ENCODE measurements around the gene BTBD9. TPM values are rescaled to one million over a fixed set of nuclear protein-coding genes. Genes with fewer than 3 reads are reported as not detected.

The BTBD9 gene
- total RNA-seq, 4 donors from 2014 or later = 5.5 to 14.1 (median 6.3) TPM

DNA sequence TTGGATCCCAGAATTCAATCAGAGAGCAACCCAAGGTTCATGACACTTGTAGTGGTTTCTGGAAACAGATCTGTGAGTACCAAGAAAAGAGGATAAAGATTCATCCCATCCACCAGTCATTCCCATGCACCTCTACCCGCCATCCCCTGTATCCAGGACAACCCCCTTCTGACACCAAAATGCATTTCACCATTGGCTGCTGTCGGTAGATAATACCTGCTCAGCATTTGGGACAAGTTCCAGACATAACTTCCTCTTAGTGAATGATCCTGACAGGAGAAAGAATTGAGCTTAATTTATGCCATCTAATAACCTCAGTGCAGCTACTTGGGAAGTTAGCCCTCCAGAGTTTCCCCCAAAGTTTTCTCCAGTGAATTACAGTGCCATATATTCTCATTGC lies 491.1 kb downstream of the BTBD9 start:
- ATAC-seq (no peak), DNase-seq (no peak)
- intact Hi-C loops (cut with DNase I; ENCODE audit: low total_unique reads) (no loop called here), in situ Hi-C loops (cut with MboI; ENCODE audit: low sequenced_read_pairs in 4 of 4) (no loop called here)
- Histone ChIP-seq H3K27me3 (no peaks in the 10 kb centered on the region), H3K36me3 (no peaks in the 10 kb centered on the region), H3K4me3 (no peak overlapping the region), H3K27ac (no peak overlapping the region), H3K4me1 (peaks cover 0 to 11% of the 10 kb centered on the region in 2 donors), H3K9me3 (no peaks in the 10 kb centered on the region)
- TF ChIP-seq CTCF (IDR thresholded peaks at IDR 0.05 in 4 of 5, conservative IDR thresholded peaks at IDR 0.05 in 1 of 5) = no peak
- TF ChIP-seq POLR2A (IDR thresholded peaks at IDR 0.05) = no peak

DNA sequence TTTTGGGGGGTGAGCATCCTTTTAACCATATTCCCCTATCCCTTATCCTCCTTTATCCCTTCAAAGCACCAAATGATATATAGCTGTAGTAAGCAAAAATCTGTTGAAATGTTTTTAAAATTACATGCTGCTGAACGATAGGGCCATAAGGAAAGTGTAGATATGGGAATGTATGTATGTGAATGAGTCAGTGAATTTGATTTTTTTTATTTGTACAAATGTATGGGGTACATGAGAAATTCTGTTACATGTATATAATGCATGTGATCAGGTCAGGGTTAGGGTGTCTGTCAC lies 493.0 kb downstream of the BTBD9 start:
- Histone ChIP-seq H3K27ac (no peak overlapping the region), H3K4me1 (peaks cover 0 to 11% of the 10 kb centered on the region in 2 donors), H3K36me3 (no peaks in the 10 kb centered on the region), H3K9me3 (no peaks in the 10 kb centered on the region), H3K27me3 (no peaks in the 10 kb centered on the region), H3K4me3 (no peak overlapping the region)
- DNase-seq (no peak), ATAC-seq (no peak)
- intact Hi-C loops (cut with DNase I; ENCODE audit: low total_unique reads) = no loop called here
- in situ Hi-C loops (cut with MboI; ENCODE audit: low sequenced_read_pairs in 4 of 4) = no loop called here
- TF ChIP-seq POLR2A (IDR thresholded peaks at IDR 0.05) (no peak), CTCF (IDR thresholded peaks at IDR 0.05 in 4 of 5, conservative IDR thresholded peaks at IDR 0.05 in 1 of 5) (no peak)

- no peak for DNase-seq
- Histone ChIP-seq H3K4me1 (peaks cover 0 to 11% of the 10 kb centered on the region in 2 donors), H3K27ac (no peak overlapping the region), H3K9me3 (no peaks in the 10 kb centered on the region), H3K36me3 (no peaks in the 10 kb centered on the region), H3K4me3 (no peak overlapping the region), H3K27me3 (no peaks in the 10 kb centered on the region)
- TF ChIP-seq CTCF (IDR thresholded peaks at IDR 0.05 in 4 of 5, conservative IDR thresholded peaks at IDR 0.05 in 1 of 5) (no peak), POLR2A (IDR thresholded peaks at IDR 0.05) (no peak)
- intact Hi-C loops (cut with DNase I; ENCODE audit: low total_unique reads) (no loop called here), in situ Hi-C loops (cut with MboI; ENCODE audit: low sequenced_read_pairs in 4 of 4) (no loop called here)
- no peak for ATAC-seq
Measured at GRCh38 chr6:38146021-38146733, 493.6 kb downstream of the BTBD9 start.

DNA sequence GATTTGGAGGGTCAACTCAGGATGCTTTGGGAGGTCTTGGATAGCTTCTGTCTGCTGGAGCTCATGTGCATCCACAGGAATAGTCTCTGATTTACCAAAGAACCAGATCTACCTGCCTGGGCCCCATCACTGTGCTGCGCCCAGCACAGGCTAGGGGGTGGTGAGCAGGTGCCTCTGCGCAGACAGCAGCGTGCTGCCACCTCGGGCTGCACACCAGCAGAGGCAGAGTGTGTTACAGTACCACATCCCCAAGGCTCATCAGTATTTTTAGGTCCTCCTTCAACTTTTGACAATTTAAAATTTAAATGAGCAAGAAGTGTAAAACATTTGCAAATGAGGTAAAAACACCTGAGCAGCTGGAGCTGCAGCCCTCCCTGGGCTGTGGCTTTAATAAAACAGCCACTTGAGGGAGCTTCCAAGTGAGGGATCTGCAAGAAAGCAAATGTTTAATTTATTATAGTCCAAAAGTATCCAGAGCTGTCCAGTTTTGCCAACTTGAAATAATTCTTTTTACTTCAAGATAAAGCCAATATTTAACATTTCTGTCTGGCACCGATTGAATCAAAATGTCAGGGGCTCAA lies 495.3 kb downstream of the BTBD9 start:
- Histone ChIP-seq H3K27ac (no peak overlapping the region), H3K4me3 (no peak overlapping the region), H3K4me1 (peaks cover 0 to 11% of the 10 kb centered on the region in 2 donors), H3K36me3 (no peaks in the 10 kb centered on the region), H3K27me3 (no peaks in the 10 kb centered on the region), H3K9me3 (no peaks in the 10 kb centered on the region)
- in situ Hi-C loops (cut with MboI; ENCODE audit: low sequenced_read_pairs in 4 of 4) (no loop called here), intact Hi-C loops (cut with DNase I; ENCODE audit: low total_unique reads) (no loop called here)
- TF ChIP-seq POLR2A (IDR thresholded peaks at IDR 0.05) (no peak), CTCF (IDR thresholded peaks at IDR 0.05 in 4 of 5, conservative IDR thresholded peaks at IDR 0.05 in 1 of 5) (no peak)
- ATAC-seq (no peak), DNase-seq (no peak)
